Stimulated activated CD8-positive, alpha-beta memory T cell treated with anti-CD3 and anti-CD28 coated beads, Interleukin-15, amount 100 ng/mL, for 1 hour (primary cell): Measurements from ENCODE around the gene SLF2.
"Not testable (repeated sequence)": the region's sequence is repeated elsewhere in the genome, so short reads cannot be mapped to it uniquely, and the experiment has no call there.

ENCODE experiments used
- DNase-seq: peaks from one replicate; pipeline ENCODE4 v3.0.0-alpha.2; 2020; ENCODE audit warnings: low read depth

SLF2 gene

GRCh38 chr10:100962351-100963080 is 49.8 kb downstream of the SLF2 start:
- DNase-seq, result no peak

DNA sequence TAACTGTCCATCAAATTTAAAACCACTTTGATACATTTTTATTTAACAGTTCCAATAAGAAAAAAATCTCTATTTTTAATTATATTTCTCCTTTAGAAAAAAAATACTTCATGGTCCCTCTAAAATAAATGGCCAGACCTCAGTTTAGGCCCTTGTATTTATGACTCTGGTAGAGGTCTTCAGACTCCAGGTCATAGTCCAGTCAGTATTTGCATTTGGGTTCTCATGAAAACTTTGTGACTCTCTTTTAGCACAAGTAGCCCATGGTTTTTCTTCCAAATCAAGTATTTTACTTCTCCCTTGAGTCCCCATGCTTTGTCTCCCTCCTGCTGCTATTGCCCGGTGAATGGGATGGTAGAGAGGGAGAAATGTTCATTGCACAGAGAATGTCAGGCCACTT is 51.1 kb downstream of the SLF2 start:
- DNase-seq, result no peak

DNA sequence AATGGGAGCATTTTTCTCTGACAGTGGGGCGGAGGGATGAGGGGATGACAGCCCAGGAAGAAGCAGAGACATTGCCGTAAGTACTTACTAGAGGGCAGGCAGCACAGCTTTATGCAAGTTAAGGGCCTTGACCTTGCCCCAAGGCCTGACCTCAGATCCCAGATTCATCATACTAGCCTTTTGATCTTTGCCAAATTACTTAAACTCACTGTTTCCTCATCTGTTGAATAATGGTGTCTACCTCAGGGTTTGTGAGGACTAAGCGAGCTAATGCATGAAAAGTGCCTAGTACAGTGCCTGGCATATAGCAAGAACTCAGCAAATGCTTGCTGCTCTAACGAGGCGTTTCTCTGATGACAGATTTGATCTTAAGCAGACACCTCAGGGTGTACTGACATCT is 53.1 kb downstream of the SLF2 start:
- no peak for DNase-seq

- no peak for DNase-seq
These were observed 54.1 kb downstream of the SLF2 start for GRCh38 chr10:100966887-100967286.

DNA sequence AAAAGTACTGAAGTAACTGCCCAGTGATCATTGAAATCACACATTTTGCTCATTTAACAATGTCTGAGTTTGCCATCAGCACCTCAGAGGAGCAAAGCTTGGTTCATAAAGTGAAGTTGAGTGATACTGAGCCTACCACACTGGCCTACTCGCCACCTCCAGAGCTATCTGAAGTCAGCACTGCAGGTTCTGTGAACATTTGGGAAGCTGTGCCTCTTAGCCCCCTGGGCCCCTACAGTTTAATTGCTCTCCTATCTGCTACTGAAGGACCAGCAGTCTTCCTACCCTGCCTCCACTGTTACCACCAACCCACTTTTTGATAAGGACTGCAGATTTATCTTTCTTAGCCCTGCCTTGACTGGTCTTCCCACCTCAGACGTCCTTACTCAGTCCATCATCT is 54.6 kb downstream of the SLF2 start:
- DNase-seq, result no peak

DNA sequence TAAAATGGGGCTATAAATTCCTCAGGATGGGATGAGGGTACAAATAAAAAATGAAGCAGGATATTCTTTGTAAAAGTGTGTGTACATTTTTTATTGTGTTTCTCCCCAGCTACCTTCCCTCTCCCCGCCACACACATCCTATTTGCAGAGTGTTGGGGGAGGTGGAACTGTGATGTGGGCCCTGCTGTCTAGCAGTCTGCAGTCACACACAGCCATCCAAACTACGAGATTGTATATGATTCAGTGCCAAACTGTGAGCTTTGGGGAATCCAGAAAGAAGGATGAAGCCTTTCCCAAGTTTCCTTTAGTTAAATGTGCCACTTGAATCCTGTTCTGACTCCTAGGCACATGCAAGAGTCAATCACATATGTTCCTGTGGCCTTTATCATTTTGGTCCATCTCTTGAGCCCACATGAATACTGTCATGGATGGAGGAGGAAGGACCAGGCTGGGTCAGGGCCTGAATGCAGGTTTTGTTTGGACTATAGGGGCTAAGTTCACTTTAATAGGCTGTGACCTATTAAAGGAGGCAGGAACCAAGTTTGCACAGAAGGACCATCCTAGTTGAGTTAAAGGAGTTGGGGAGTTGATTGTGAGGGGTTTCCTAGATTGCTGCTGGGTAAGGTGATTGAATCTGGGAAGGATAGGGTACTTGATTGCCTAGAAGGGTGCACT is 55.4 kb downstream of the SLF2 start:
- no peak for DNase-seq

GRCh38 chr10:100968863-100969186 is 56.1 kb downstream of the SLF2 start:
- DNase-seq, result no peak

- peak; percentile 18 for DNase-seq
These were observed 56.7 kb downstream of the SLF2 start, which contains the start of gene SEMA4G for GRCh38 chr10:100969187-100970075. Gene SEMA4G, plus strand, starts transcription at chr10:100969504. Its CDS starts 3,409 bp downstream, at chr10:100972913.

- peak; percentile 20 for DNase-seq
These were observed 57.5 kb downstream of the SLF2 start for GRCh38 chr10:100970076-100970913.

DNA sequence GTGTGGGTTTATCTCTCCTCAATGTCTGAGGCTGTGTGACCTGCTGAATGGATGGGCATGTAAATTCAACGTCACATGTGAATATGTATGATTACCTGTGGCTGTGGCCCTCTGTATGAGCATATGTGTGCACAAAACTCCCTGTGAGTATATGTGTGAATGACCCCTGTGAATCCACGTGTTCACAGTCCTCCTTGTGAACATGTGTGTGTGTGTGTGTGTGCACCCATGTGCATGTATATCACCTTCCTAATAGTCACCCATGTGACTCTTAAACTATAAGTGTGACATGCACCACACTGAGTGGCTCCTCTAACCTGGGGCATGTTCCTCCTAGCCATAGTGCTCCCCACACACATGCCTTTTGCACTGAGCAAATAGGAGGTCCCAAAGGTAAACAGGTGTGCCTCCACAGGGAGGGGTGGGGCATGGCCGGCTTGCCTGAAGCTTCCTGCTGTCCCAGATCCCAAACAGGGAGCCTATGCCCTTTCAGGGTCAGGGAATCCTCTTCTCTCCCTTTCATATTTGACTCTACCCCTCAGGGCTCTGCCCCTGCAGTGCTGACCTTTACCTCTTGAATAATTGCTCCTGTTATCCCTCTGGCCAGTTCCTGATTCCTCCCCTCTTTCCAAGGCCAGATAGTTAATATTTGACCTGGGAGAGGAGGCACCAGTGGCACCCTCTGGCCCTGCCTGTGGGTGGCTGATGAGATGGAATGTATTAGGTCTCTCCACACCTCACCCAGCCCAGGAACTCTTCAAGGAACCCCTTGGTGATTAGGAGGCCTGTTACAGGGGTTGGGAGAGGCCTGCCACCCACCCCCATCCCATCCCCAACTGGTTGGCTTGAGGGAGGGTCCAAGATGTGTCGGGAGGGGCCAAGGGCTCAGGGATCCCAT is 58.4 kb downstream of the SLF2 start:
- DNase-seq, result no peak

- no peak for DNase-seq
These were observed 59.5 kb downstream of the SLF2 start for GRCh38 chr10:100972115-100972903.

- DNase-seq, result no peak
These were observed 60.3 kb downstream of the SLF2 start for GRCh38 chr10:100972904-100973535.

GRCh38 chr10:100975397-100975796 is 62.6 kb downstream of the SLF2 start:
- DNase-seq, result not testable (repeated sequence)

DNA sequence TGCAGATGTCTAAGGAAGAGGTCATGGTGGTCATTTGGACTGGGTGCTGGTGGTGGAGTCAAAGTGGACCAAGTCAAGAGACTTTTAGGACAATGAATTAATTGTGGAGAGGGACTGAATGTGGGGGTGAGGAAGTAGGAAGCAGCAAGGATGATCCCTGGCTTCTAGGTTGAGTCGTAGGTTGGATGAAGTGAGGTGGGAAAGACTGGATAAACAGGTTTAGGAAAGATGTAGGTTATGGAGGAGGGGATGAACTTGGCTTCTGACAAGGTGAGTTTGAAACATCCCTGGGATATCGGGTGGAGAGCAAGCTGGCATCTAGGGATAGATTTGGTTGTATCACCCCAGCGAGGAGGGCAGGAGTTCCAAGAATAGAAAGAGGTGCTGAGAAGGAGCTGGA is 64.1 kb downstream of the SLF2 start:
- DNase-seq, result no peak

DNA sequence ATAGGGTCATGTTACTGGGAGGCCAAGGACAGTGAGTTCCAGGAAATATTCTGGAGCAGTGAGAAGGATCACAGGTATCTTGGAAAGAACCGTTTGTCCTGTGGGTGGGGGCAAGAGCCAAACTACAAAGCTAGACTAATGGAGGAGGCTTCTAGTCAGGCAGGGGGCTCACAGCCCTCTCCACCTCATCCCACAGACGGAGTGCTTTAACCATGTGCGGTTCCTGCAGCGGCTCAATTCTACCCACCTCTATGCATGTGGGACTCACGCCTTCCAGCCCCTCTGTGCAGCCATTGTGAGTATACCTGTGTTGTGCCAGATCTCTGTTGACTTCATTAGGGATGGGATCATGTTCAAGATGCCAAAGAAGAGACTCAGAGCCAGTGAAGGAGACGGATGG is 64.7 kb downstream of the SLF2 start:
- DNase-seq, result no peak

- no peak for DNase-seq
These were observed 65.5 kb downstream of the SLF2 start for GRCh38 chr10:100978121-100978900.

GRCh38 chr10:100978901-100979195 is 66.1 kb downstream of the SLF2 start:
- DNase-seq, result no peak

- no peak for DNase-seq
These were observed 67.1 kb downstream of the SLF2 start for GRCh38 chr10:100979791-100980272.

- DNase-seq, result no peak
These were observed 67.5 kb downstream of the SLF2 start for GRCh38 chr10:100980311-100980710.
